ENCODE results near the gene ZNHIT2.

Gene ZNHIT2

DNA sequence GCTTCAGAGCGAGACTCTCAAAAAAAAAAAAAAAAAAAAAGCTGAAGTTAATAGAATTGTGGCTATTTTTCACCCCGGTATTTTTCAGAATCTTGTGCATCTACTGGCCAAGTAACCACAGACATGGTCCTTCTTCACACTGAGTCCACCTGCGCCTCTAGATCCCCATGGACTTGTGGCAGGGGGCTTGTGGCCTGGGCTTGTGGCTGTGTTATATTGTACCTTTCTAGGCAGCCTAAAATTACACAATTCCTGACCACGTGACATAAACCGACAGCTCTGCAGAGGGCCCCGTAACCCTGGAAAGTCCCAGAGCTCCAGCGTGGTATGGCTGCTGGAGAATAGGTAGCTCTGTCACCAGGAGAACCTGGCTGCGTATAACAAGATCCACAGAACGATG, 48.3 kb downstream of the ZNHIT2 start:
- no peak for DNase-seq

DNA sequence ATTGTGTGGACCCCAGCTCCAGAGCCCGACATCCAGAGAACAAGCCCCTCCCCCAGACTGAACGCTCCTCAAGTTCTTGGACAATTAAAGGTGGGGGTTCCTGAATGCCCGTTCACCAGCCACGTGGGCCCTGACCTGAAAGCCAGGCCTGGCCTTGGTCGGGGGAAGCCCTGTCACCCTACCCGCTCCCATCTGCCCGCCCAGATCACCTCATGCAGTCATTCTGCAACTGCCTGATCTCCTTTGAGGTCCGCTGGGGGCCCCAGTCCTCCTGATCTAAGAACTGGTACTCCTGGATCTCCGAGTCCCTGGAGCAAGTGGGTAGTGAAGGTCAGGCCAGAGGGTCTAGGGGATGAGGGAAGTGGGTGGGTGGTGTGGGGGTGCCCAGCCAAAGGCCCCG, 50.1 kb downstream of the ZNHIT2 start:
- no peak for DNase-seq

DNA sequence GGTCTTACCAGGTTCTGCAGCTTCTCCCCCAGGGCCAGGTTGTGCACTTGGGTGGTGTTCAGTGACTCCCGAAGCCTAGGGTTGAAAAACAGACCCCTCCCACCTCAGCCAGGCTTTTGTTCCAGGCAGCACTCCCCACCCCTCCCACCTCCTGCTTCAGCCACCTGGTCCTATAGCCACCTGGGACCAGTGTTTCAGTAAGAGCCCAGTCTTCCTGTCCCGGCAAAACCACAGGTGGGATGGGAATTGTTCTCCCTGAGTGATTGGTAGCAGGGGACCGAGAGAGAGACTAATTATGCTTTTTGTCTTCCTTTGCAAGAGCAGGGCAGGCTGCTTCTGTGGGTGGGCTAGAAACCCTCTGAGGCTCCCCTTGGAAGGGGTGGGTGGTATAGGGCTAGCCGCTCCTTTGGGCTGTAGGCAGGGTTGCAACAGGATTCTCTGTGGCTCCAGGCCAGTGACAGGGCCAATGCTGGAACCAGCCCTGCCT, 50.7 kb downstream of the ZNHIT2 start:
- no peak for DNase-seq

Data from T-helper 9 cell (primary cell).